PC-9 (cell line): ENCODE results near the gene ETHE1.

ENCODE experiments used
- CTCF ChIP-seq: fragments of 200-600 bp; sonication (generic); conservative IDR thresholded peaks from 2 replicates; pipeline ENCODE4 v1.6.1; 2017; ENCODE audit warnings: mixed run types, antibody characterized with exemption, mild to moderate bottlenecking, moderate library complexity
- EZH2 ChIP-seq: fragments of 200-600 bp; sonication (generic); IDR thresholded peaks from 2 replicates; pipeline ENCODE4 v1.8.0; 2017; ENCODE audit warnings: antibody characterized with exemption, low read depth

- TF ChIP-seq CTCF (no peak), EZH2 (no peak)
Measured at GRCh38 chr19:43545276-43545675, 18.3 kb upstream of the ETHE1 start.
